Mammary epithelial cell (primary cell): ENCODE data around the gene ITPRID2.
A peak's percentile ranks its signal among the peaks of the same experiment; 100 is the strongest.

Source experiments
- EZH2 ChIP-seq: IDR thresholded peaks from 2 replicates; pipeline ENCODE4 v1.6.1; 2012; ENCODE audit warnings: low read length, inconsistent platforms, borderline replicate concordance
- TF ChIP-seq, protein P1 (sequence below), 2 donors: IDR thresholded peaks in 1 of 2; conservative IDR thresholded peaks in 1 of 2; 2 replicates each; pipeline ENCODE4 v1.5.1; 2011 to 2012; ENCODE audit warnings: inconsistent platforms in 2 of 2, low read length in 2 of 2, mild to moderate bottlenecking in 2 of 2, control low read depth in 1 of 2, low read depth in 1 of 2; ENCODE audit not compliant: insufficient read depth in 1 of 2; ENCODE audit errors: extremely low read depth in 1 of 2

DNA sequence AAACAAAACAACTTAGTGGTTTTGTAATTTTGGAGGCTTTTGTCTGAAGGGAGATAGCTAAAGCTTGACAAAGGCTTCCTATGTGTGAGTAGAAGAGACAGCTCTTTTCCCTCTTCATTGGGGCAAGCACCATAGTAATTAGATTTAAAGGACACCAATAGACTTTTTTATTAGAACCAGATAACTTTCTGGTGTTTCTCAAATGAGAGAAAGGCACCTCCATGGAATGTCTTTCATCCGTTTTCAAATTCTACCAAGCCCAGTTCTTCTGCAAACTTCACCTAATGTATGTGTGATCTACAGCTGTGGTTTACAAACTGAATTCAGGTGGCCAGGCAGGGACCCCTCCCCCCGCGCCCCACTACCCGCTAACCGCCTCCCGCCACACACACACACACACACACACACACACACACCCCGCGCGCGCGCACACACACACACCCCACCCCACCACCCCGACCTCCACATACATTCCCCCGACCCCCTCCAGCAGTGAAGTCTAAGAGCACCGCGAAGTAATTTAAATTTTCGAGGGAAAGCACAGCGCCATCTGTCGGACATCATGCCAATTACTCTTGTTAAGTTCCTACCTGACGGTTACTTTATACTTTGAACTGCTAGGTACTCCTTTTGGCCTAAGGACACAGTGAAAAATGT lies 62.5 kb downstream of the ITPRID2 start:
- TF ChIP-seq, protein P1, sequence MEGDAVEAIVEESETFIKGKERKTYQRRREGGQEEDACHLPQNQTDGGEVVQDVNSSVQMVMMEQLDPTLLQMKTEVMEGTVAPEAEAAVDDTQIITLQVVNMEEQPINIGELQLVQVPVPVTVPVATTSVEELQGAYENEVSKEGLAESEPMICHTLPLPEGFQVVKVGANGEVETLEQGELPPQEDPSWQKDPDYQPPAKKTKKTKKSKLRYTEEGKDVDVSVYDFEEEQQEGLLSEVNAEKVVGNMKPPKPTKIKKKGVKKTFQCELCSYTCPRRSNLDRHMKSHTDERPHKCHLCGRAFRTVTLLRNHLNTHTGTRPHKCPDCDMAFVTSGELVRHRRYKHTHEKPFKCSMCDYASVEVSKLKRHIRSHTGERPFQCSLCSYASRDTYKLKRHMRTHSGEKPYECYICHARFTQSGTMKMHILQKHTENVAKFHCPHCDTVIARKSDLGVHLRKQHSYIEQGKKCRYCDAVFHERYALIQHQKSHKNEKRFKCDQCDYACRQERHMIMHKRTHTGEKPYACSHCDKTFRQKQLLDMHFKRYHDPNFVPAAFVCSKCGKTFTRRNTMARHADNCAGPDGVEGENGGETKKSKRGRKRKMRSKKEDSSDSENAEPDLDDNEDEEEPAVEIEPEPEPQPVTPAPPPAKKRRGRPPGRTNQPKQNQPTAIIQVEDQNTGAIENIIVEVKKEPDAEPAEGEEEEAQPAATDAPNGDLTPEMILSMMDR (conservative IDR thresholded peaks at IDR 0.05 in 1 of 2, IDR thresholded peaks at IDR 0.05 in 1 of 2; ENCODE audit: extremely low read depth in 1 of 2, insufficient read depth in 1 of 2, low read depth in 1 of 2, low read length in 2 of 2) = peak; percentile 45 to 61
- no peak for TF ChIP-seq EZH2
